Neural cell (in vitro differentiated cells): ENCODE measurements around the gene ZHX3. TPM values are rescaled to one million over a fixed set of nuclear protein-coding genes. Genes with fewer than 3 reads are reported as not detected.
"Not testable (repeated sequence)": the region's sequence is repeated elsewhere in the genome, so short reads cannot be mapped to it uniquely, and the experiment has no call there.

Experiments used
- H2AFZ ChIP-seq: fragments of 200-600, 300-800 bp; sonication (generic), shearing (Covaris generic); 2 replicates; pipeline ENCODE4 v1.6.0; 2014; ENCODE audit warnings: low read depth, mild to moderate bottlenecking, antibody characterized with exemption, low read length, moderate library complexity
- H3F3A ChIP-seq: fragments of 200-600 bp; shearing (Covaris generic); 2 replicates; pipeline ENCODE4 v1.6.1; 2016; ENCODE audit warnings: mild to moderate bottlenecking, moderate library complexity, mixed read lengths, antibody characterized with exemption, low read length; ENCODE audit not compliant: insufficient read depth, poor library complexity, severe bottlenecking
- H3K27ac ChIP-seq: fragments of 200-600, 300-800 bp; sonication (generic), shearing (Covaris generic); 2 replicates; pipeline ENCODE4 v1.5.1; 2014; ENCODE audit warnings: mild to moderate bottlenecking, low read length, moderate library complexity
- H3K27me3 ChIP-seq: fragments of 300-800, 200-600 bp; sonication (generic), shearing (Covaris generic); 2 replicates; pipeline ENCODE4 v1.6.0; 2014; ENCODE audit warnings: mild to moderate bottlenecking, low read depth, low read length, moderate library complexity; ENCODE audit not compliant: insufficient read depth
- H3K36me3 ChIP-seq: fragments of 300-800, 200-600 bp; sonication (generic), shearing (Covaris generic); 2 replicates; pipeline ENCODE4 v1.5.1; 2014; ENCODE audit warnings: mild to moderate bottlenecking, antibody characterized with exemption, low read length, moderate library complexity; ENCODE audit not compliant: insufficient read depth
- H3K4me2 ChIP-seq: fragments of 300-800, 200-600 bp; sonication (generic), shearing (Covaris generic); 2 replicates; pipeline ENCODE4 v1.6.0; 2014; ENCODE audit warnings: mild to moderate bottlenecking, low read length
- H3K4me3 ChIP-seq: fragments of 300-800, 200-600 bp; sonication (generic), shearing (Covaris generic); 2 replicates; pipeline ENCODE4 v1.5.1; 2014; ENCODE audit warnings: mild to moderate bottlenecking, low read length, moderate library complexity
- H3K79me2 ChIP-seq: fragments of 200-600 bp; shearing (Covaris generic); replicated peaks from 2 replicates; pipeline ENCODE4 v1.6.0; 2014; ENCODE audit warnings: mild to moderate bottlenecking, low read length, moderate library complexity; ENCODE audit not compliant: insufficient read depth
- H3K9ac ChIP-seq: fragments of 300-800, 200-600 bp; sonication (generic), shearing (Covaris generic); 2 replicates; pipeline ENCODE4 v1.6.1; 2016; ENCODE audit warnings: mild to moderate bottlenecking, low read length, mixed read lengths
- H3K9me2 ChIP-seq: fragments of 200-600 bp; shearing (Covaris generic); 2 replicates; pipeline ENCODE4 v1.6.1; 2016; ENCODE audit warnings: mild to moderate bottlenecking, low read length, mixed read lengths; ENCODE audit not compliant: insufficient read depth
- H3K9me3 ChIP-seq: fragments of 200-600, 300-800 bp; sonication (generic), shearing (Covaris generic); 2 replicates; pipeline ENCODE4 v1.6.1; 2016; ENCODE audit warnings: mild to moderate bottlenecking, mixed run types, low read length, moderate library complexity, mixed read lengths
- H4K20me1 ChIP-seq: fragments of 200-600 bp; shearing (Covaris generic); 2 replicates; pipeline ENCODE4 v1.6.1; 2016; ENCODE audit warnings: mild to moderate bottlenecking, mixed run types; ENCODE audit not compliant: insufficient read depth
- CTCF ChIP-seq: fragments of 450-650 bp; IDR thresholded peaks from 2 replicates; pipeline ENCODE4 v1.5.1; 2014; ENCODE audit warnings: antibody characterized with exemption, mild to moderate bottlenecking, moderate library complexity; ENCODE audit not compliant: poor library complexity, severe bottlenecking
- EP300 ChIP-seq: fragments of 450-650 bp; conservative IDR thresholded peaks from 2 replicates; pipeline ENCODE4 v1.6.1; 2014; ENCODE audit warnings: antibody characterized with exemption, mild to moderate bottlenecking, moderate library complexity; ENCODE audit not compliant: poor library complexity, severe bottlenecking
- EZH2 ChIP-seq: fragments of 200-600, 300-800 bp; shearing (Covaris generic), sonication (generic); IDR thresholded peaks from 2 replicates; pipeline ENCODE4 v1.6.1; 2014; ENCODE audit warnings: antibody characterized with exemption, low read length, borderline replicate concordance, mild to moderate bottlenecking; ENCODE audit not compliant: insufficient read depth, poor library complexity, severe bottlenecking
- MXI1 ChIP-seq: fragments of 450-650 bp; conservative IDR thresholded peaks from 2 replicates; pipeline ENCODE4 v1.6.1; 2014; ENCODE audit warnings: antibody characterized with exemption, mild to moderate bottlenecking; ENCODE audit not compliant: poor library complexity, severe bottlenecking
- POLR2AphosphoS5 ChIP-seq: IDR thresholded peaks from 2 replicates; pipeline ENCODE4 v1.6.1; 2012
- RAD21 ChIP-seq: fragments of 450-650 bp; conservative IDR thresholded peaks from 2 replicates; pipeline ENCODE4 v1.6.1; 2014; ENCODE audit warnings: antibody characterized with exemption, mild to moderate bottlenecking, moderate library complexity
- SMC3 ChIP-seq: fragments of 450-650 bp; conservative IDR thresholded peaks from 2 replicates; pipeline ENCODE4 v1.6.1; 2014; ENCODE audit warnings: antibody characterized with exemption, mild to moderate bottlenecking, moderate library complexity; ENCODE audit not compliant: poor library complexity
- TAF1 ChIP-seq: IDR thresholded peaks from 2 replicates; pipeline ENCODE4 v1.6.1; 2012; ENCODE audit warnings: low read depth
- polyA plus RNA-seq: library from polyadenylated mRNA; depleted of rRNA; stranded (reverse); fragments of >200 nt; gene quantifications from 2 replicates; pipeline ENCODE4 v1.2.3, GENCODE V29; 2014
- TF ChIP-seq, protein P1 (sequence below): IDR thresholded peaks from 2 replicates; pipeline ENCODE4 v1.6.1; 2012; ENCODE audit warnings: borderline replicate concordance

ZHX3 gene
- polyA plus RNA-seq, 1 donor from 2014 or later = 10.3 TPM

- H2AFZ ChIP-seq = no peak overlapping the region
- H3K4me2 ChIP-seq = no peak overlapping the region
- no peaks in the 10 kb centered on the region for H3K36me3 ChIP-seq
- H3K9me3 ChIP-seq = no peaks in the 10 kb centered on the region
- no peaks in the 10 kb centered on the region for H3K79me2 ChIP-seq
- H4K20me1 ChIP-seq = no peaks in the 10 kb centered on the region
- H3K9ac ChIP-seq = no peak overlapping the region
- H3K9me2 ChIP-seq = no peaks in the 10 kb centered on the region
- no peak overlapping the region for H3K4me3 ChIP-seq
- H3K27me3 ChIP-seq = no peaks in the 10 kb centered on the region
- H3K27ac ChIP-seq = no peak overlapping the region
- TF ChIP-seq TAF1 (no peak), RAD21 (no peak), MXI1 (no peak), POLR2AphosphoS5 (no peak), EP300 (no peak), EZH2 (no peak), SMC3 (no peak), CTCF (no peak)
- TF ChIP-seq, protein P1, sequence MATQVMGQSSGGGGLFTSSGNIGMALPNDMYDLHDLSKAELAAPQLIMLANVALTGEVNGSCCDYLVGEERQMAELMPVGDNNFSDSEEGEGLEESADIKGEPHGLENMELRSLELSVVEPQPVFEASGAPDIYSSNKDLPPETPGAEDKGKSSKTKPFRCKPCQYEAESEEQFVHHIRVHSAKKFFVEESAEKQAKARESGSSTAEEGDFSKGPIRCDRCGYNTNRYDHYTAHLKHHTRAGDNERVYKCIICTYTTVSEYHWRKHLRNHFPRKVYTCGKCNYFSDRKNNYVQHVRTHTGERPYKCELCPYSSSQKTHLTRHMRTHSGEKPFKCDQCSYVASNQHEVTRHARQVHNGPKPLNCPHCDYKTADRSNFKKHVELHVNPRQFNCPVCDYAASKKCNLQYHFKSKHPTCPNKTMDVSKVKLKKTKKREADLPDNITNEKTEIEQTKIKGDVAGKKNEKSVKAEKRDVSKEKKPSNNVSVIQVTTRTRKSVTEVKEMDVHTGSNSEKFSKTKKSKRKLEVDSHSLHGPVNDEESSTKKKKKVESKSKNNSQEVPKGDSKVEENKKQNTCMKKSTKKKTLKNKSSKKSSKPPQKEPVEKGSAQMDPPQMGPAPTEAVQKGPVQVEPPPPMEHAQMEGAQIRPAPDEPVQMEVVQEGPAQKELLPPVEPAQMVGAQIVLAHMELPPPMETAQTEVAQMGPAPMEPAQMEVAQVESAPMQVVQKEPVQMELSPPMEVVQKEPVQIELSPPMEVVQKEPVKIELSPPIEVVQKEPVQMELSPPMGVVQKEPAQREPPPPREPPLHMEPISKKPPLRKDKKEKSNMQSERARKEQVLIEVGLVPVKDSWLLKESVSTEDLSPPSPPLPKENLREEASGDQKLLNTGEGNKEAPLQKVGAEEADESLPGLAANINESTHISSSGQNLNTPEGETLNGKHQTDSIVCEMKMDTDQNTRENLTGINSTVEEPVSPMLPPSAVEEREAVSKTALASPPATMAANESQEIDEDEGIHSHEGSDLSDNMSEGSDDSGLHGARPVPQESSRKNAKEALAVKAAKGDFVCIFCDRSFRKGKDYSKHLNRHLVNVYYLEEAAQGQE = no peak
- no peaks in the 10 kb centered on the region for H3F3A ChIP-seq
These were observed 74.7 kb downstream of the ZHX3 start for GRCh38 chr20:41242807-41243206.

- no peak overlapping the region for H2AFZ ChIP-seq
- H3K9ac ChIP-seq = no peak overlapping the region
- no peaks in the 10 kb centered on the region for H3K36me3 ChIP-seq
- no peaks in the 10 kb centered on the region for H3K9me3 ChIP-seq
- H3K27me3 ChIP-seq = no peaks in the 10 kb centered on the region
- no peak overlapping the region for H3K27ac ChIP-seq
- no peaks in the 10 kb centered on the region for H4K20me1 ChIP-seq
- no peaks in the 10 kb centered on the region for H3K79me2 ChIP-seq
- H3K4me3 ChIP-seq = no peak overlapping the region
- no peaks in the 10 kb centered on the region for H3K9me2 ChIP-seq
- no peak for TF ChIP-seq CTCF
- TF ChIP-seq SMC3 = no peak
- TF ChIP-seq EP300 = no peak
- no peak for TF ChIP-seq RAD21
- TF ChIP-seq POLR2AphosphoS5 = no peak
- TF ChIP-seq, protein P1 = no peak
- TF ChIP-seq TAF1 = no peak
- no peak for TF ChIP-seq EZH2
- TF ChIP-seq MXI1 = no peak
- H3F3A ChIP-seq = no peaks in the 10 kb centered on the region
- no peak overlapping the region for H3K4me2 ChIP-seq
These were observed 75.2 kb downstream of the ZHX3 start for GRCh38 chr20:41242352-41242751.

DNA sequence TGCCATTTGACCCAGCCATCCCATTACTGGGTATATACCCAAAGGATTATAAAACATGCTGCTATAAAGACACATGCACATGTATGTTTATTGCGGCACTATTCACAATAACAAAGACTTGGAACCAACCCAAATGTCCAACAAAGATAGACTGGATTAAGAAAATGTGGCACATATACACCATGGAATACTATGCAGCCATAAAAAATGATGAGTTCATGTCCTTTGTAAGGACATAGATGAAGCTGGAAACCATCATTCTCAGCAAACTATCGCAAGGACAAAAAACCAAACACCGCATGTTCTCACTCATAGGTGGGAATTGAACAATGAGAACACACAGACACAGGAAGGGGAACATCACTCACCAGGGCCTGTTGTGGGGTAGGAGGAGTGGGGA lies 80.3 kb downstream of the ZHX3 start:
- H3K27me3 ChIP-seq, H4K20me1 ChIP-seq, H3K9me3 ChIP-seq, H3K36me3 ChIP-seq, H3K9me2 ChIP-seq, H3K9ac ChIP-seq, H3K4me2 ChIP-seq, H3K4me3 ChIP-seq, H3F3A ChIP-seq, H2AFZ ChIP-seq, H3K79me2 ChIP-seq, H3K27ac ChIP-seq: not testable (repeated sequence)
